SK-N-SH treated with all-trans-retinoic acid at 6 μM for 48 hours (cell line): ENCODE data around the gene PLEKHN1.

Source experiments
- ESRRG ChIP-seq: fragments of 250-450 bp; sonication (Bioruptor Pico); IDR thresholded peaks from 2 replicates; pipeline ENCODE4 v1.6.1; 2021; ENCODE audit warnings: mild to moderate bottlenecking
- PATZ1 ChIP-seq: fragments of 250-450 bp; sonication (Bioruptor Pico); IDR thresholded peaks from 2 replicates; pipeline ENCODE4 v1.8.0; 2020; ENCODE audit warnings: mild to moderate bottlenecking, moderate library complexity, borderline replicate concordance
- POU6F1 ChIP-seq: fragments of 250-450 bp; sonication (Bioruptor Pico); IDR thresholded peaks from 2 replicates; pipeline ENCODE4 v1.8.0; 2021; ENCODE audit warnings: low read depth, mild to moderate bottlenecking, moderate library complexity, borderline replicate concordance
- RARB ChIP-seq: fragments of 250-450 bp; sonication (Bioruptor Pico); IDR thresholded peaks from 2 replicates; pipeline ENCODE4 v1.8.0; 2021; ENCODE audit warnings: mild to moderate bottlenecking, moderate library complexity
- SNAI2 ChIP-seq: fragments of 250-450 bp; sonication (Bioruptor Pico); IDR thresholded peaks from 2 replicates; pipeline ENCODE4 v1.5.0; 2020; ENCODE audit warnings: mild to moderate bottlenecking, moderate library complexity
- TCF4 ChIP-seq: fragments of 250-450 bp; sonication (Bioruptor Pico); IDR thresholded peaks from 2 replicates; pipeline ENCODE4 v1.8.0; 2021; ENCODE audit warnings: mild to moderate bottlenecking, moderate library complexity, borderline replicate concordance
- ZC3H10 ChIP-seq: fragments of 250-450 bp; sonication (Bioruptor Pico); IDR thresholded peaks from 2 replicates; pipeline ENCODE4 v1.5.1; 2021; ENCODE audit warnings: mild to moderate bottlenecking, moderate library complexity
- ZFP3 ChIP-seq: fragments of 250-450 bp; sonication (Bioruptor Pico); IDR thresholded peaks from 2 replicates; pipeline ENCODE4 v1.5.0; 2020; ENCODE audit warnings: mild to moderate bottlenecking, moderate library complexity
- ZFP30 ChIP-seq: fragments of 450-650 bp; formaldehyde crosslinking; IDR thresholded peaks from 2 replicates; pipeline ENCODE4 v1.5.0; 2022; ENCODE audit warnings: mild to moderate bottlenecking, moderate library complexity
- ZNF565 ChIP-seq: fragments of 450-650 bp; formaldehyde crosslinking; conservative IDR thresholded peaks from 2 replicates; pipeline ENCODE4 v1.5.0; 2020; ENCODE audit warnings: low read depth, mild to moderate bottlenecking, moderate library complexity

GRCh38 chr1:1023700-1024099, 57.4 kb downstream of the PLEKHN1 start:
- TF ChIP-seq PATZ1 (CRISPR knock-in tag) (no peak), ZNF565 (no peak), POU6F1 (CRISPR knock-in tag) (no peak), RARB (CRISPR knock-in tag) (no peak), ESRRG (CRISPR knock-in tag) (no peak), ZFP3 (no peak), ZC3H10 (CRISPR knock-in tag) (no peak), TCF4 (CRISPR knock-in tag) (no peak), SNAI2 (CRISPR knock-in tag) (no peak), ZFP30 (CRISPR knock-in tag) (no peak)
